SK-N-SH treated with all-trans-retinoic acid at 6 μM for 48 hours (cell line): ENCODE results near the gene ARHGAP18.

Experiments
- ATAC-seq: fragments of 200-7000 bp; cut with Tn5 transposase; 3 replicates; pipeline ENCODE4 v1.9.1; 2020; ENCODE audit warnings: mild to moderate bottlenecking, moderate library complexity
- ARNTL ChIP-seq: fragments of 450-650 bp; formaldehyde crosslinking; IDR thresholded peaks from 2 replicates; pipeline ENCODE4 v1.5.0; 2020; ENCODE audit warnings: low read depth, mild to moderate bottlenecking, moderate library complexity, borderline replicate concordance
- ESRRG ChIP-seq: fragments of 250-450 bp; sonication (Bioruptor Pico); IDR thresholded peaks from 2 replicates; pipeline ENCODE4 v1.6.1; 2021; ENCODE audit warnings: mild to moderate bottlenecking
- GLIS3 ChIP-seq: fragments of 250-450 bp; sonication (Bioruptor Pico); IDR thresholded peaks from 2 replicates; pipeline ENCODE4 v1.5.0; 2020; ENCODE audit warnings: mild to moderate bottlenecking, moderate library complexity
- ISL1 ChIP-seq: fragments of 250-450 bp; sonication (Bioruptor Pico); IDR thresholded peaks from 2 replicates; pipeline ENCODE4 v2.1.2; 2022; ENCODE audit warnings: mild to moderate bottlenecking, moderate library complexity
- PPARA ChIP-seq: fragments of 250-450 bp; sonication (Bioruptor Pico); IDR thresholded peaks from 2 replicates; pipeline ENCODE4 v1.5.0; 2020; ENCODE audit warnings: mild to moderate bottlenecking, borderline replicate concordance
- ZFP3 ChIP-seq: fragments of 250-450 bp; sonication (Bioruptor Pico); IDR thresholded peaks from 2 replicates; pipeline ENCODE4 v1.5.0; 2020; ENCODE audit warnings: mild to moderate bottlenecking, moderate library complexity
- ZFP30 ChIP-seq: fragments of 450-650 bp; formaldehyde crosslinking; IDR thresholded peaks from 2 replicates; pipeline ENCODE4 v1.5.0; 2022; ENCODE audit warnings: mild to moderate bottlenecking, moderate library complexity
- ZNF565 ChIP-seq: fragments of 450-650 bp; formaldehyde crosslinking; conservative IDR thresholded peaks from 2 replicates; pipeline ENCODE4 v1.5.0; 2020; ENCODE audit warnings: low read depth, mild to moderate bottlenecking, moderate library complexity
- ZNF70 ChIP-seq: fragments of 450-650 bp; formaldehyde crosslinking; IDR thresholded peaks from 2 replicates; pipeline ENCODE4 v1.5.0; 2020; ENCODE audit warnings: mild to moderate bottlenecking, moderate library complexity
- ZNF8 ChIP-seq: fragments of 450-650 bp; formaldehyde crosslinking; IDR thresholded peaks from 2 replicates; pipeline ENCODE4 v1.5.0; 2020; ENCODE audit warnings: mild to moderate bottlenecking, moderate library complexity
- TF ChIP-seq, protein P1 (sequence below): fragments of 250-450 bp; sonication (Bioruptor Pico); IDR thresholded peaks from 2 replicates; pipeline ENCODE4 v1.8.0; 2021; ENCODE audit warnings: low read depth, mild to moderate bottlenecking, moderate library complexity, borderline replicate concordance
- TF ChIP-seq, protein P2 (sequence below): fragments of 250-450 bp; sonication (Bioruptor Pico); IDR thresholded peaks from 2 replicates; pipeline ENCODE4 v1.5.1; 2021; ENCODE audit warnings: mild to moderate bottlenecking, moderate library complexity
- TF ChIP-seq, protein P3 (sequence below): fragments of 250-450 bp; sonication (Bioruptor Pico); IDR thresholded peaks from 2 replicates; pipeline ENCODE4 v1.5.0; 2020; ENCODE audit warnings: mild to moderate bottlenecking, moderate library complexity
- TF ChIP-seq, protein P4 (sequence below): fragments of 250-450 bp; sonication (Bioruptor Pico); IDR thresholded peaks from 2 replicates; pipeline ENCODE4 v1.8.0; 2020; ENCODE audit warnings: mild to moderate bottlenecking, moderate library complexity, borderline replicate concordance
- TF ChIP-seq, protein P5 (sequence below): fragments of 250-450 bp; sonication (Bioruptor Pico); IDR thresholded peaks from 2 replicates; pipeline ENCODE4 v1.5.1; 2020; ENCODE audit warnings: low read depth, mild to moderate bottlenecking, moderate library complexity

ARHGAP18 gene

DNA sequence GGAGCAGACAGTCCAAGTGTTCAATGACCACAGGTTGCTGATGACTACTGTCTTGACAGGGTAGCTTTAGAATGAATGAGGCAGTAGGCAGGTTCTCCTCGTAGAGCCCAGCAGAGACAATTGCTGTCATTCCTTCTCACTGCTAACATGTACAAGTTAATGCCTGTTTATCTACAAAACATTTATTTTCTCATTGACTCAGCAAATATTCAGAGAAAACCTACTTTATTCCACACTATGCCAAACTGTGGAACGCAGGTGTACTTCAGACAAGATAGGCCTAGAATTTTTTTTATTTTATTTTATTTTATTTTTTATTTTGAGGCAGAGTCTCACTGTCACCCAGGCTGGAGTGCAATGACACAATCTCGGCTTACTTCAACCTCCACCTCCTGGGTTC, 50.8 kb downstream of the ARHGAP18 start:
- TF ChIP-seq ZFP3 (CRISPR knock-in tag) (no peak), ESRRG (CRISPR knock-in tag) (no peak), ZNF70 (CRISPR knock-in tag) (no peak), ISL1 (CRISPR knock-in tag) (no peak), ZFP30 (CRISPR knock-in tag) (no peak), PPARA (CRISPR knock-in tag) (no peak), GLIS3 (CRISPR knock-in tag) (no peak), ZNF565 (CRISPR knock-in tag) (no peak)
- TF ChIP-seq, protein P1, sequence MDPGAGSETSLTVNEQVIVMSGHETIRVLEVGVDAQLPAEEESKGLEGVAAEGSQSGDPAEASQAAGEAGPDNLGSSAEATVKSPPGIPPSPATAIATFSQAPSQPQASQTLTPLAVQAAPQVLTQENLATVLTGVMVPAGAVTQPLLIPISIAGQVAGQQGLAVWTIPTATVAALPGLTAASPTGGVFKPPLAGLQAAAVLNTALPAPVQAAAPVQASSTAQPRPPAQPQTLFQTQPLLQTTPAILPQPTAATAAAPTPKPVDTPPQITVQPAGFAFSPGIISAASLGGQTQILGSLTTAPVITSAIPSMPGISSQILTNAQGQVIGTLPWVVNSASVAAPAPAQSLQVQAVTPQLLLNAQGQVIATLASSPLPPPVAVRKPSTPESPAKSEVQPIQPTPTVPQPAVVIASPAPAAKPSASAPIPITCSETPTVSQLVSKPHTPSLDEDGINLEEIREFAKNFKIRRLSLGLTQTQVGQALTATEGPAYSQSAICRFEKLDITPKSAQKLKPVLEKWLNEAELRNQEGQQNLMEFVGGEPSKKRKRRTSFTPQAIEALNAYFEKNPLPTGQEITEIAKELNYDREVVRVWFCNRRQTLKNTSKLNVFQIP (CRISPR knock-in tag): no peak
- TF ChIP-seq, protein P2, sequence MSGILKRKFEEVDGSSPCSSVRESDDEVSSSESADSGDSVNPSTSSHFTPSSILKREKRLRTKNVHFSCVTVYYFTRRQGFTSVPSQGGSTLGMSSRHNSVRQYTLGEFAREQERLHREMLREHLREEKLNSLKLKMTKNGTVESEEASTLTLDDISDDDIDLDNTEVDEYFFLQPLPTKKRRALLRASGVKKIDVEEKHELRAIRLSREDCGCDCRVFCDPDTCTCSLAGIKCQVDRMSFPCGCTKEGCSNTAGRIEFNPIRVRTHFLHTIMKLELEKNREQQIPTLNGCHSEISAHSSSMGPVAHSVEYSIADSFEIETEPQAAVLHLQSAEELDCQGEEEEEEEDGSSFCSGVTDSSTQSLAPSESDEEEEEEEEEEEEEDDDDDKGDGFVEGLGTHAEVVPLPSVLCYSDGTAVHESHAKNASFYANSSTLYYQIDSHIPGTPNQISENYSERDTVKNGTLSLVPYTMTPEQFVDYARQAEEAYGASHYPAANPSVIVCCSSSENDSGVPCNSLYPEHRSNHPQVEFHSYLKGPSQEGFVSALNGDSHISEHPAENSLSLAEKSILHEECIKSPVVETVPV (CRISPR knock-in tag): no peak
- TF ChIP-seq, protein P3, sequence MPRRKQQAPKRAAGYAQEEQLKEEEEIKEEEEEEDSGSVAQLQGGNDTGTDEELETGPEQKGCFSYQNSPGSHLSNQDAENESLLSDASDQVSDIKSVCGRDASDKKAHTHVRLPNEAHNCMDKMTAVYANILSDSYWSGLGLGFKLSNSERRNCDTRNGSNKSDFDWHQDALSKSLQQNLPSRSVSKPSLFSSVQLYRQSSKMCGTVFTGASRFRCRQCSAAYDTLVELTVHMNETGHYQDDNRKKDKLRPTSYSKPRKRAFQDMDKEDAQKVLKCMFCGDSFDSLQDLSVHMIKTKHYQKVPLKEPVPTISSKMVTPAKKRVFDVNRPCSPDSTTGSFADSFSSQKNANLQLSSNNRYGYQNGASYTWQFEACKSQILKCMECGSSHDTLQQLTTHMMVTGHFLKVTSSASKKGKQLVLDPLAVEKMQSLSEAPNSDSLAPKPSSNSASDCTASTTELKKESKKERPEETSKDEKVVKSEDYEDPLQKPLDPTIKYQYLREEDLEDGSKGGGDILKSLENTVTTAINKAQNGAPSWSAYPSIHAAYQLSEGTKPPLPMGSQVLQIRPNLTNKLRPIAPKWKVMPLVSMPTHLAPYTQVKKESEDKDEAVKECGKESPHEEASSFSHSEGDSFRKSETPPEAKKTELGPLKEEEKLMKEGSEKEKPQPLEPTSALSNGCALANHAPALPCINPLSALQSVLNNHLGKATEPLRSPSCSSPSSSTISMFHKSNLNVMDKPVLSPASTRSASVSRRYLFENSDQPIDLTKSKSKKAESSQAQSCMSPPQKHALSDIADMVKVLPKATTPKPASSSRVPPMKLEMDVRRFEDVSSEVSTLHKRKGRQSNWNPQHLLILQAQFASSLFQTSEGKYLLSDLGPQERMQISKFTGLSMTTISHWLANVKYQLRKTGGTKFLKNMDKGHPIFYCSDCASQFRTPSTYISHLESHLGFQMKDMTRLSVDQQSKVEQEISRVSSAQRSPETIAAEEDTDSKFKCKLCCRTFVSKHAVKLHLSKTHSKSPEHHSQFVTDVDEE (CRISPR knock-in tag): no peak
- no peak for ATAC-seq

DNA sequence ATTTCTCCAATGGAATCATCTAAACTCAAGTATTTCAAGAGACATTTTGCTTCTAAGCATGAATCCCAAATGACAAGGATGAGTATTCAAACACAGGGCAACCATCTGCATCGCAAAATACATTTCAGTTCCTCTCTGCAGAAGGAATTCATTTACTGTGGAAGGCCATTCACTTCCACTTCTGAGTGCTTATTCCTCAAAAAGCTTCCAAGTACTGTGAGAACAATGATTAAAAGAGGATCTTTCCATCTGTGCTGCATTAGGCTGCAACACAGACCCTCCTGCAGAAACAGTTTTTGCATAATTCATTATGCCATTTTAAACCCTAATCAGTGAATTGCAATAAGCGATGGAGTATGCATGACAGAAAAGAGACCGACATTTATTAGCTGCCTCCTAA, 52.5 kb downstream of the ARHGAP18 start:
- TF ChIP-seq, protein P3 (CRISPR knock-in tag): no peak
- TF ChIP-seq, protein P2 (CRISPR knock-in tag): no peak
- TF ChIP-seq ZNF8 (CRISPR knock-in tag) (no peak), GLIS3 (CRISPR knock-in tag) (no peak)
- TF ChIP-seq, all 23 proteins: peak for 0
- no peak for ATAC-seq

DNA sequence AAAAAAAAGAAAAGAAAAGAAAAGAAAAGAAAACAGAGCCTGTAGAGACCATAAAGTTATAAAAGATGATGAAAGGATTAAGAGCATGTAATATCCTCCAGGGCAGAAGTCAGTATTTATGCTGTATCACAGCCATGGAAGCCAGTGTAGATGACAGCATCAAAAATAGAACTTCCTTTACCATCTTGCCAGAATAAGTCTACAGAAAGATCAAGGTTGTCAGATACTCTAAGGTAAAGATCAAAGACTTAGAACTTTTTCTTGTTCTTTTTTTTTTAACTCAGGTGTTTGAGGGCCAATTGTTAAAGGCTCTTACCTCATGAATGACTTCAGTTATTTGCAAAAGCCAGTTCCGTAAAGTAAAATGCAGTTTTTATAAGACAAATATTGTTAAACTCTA, 54.6 kb downstream of the ARHGAP18 start:
- ATAC-seq: no peak

More for the DNA sequence above, 54.6 kb downstream of the ARHGAP18 start:
- TF ChIP-seq, protein P4, sequence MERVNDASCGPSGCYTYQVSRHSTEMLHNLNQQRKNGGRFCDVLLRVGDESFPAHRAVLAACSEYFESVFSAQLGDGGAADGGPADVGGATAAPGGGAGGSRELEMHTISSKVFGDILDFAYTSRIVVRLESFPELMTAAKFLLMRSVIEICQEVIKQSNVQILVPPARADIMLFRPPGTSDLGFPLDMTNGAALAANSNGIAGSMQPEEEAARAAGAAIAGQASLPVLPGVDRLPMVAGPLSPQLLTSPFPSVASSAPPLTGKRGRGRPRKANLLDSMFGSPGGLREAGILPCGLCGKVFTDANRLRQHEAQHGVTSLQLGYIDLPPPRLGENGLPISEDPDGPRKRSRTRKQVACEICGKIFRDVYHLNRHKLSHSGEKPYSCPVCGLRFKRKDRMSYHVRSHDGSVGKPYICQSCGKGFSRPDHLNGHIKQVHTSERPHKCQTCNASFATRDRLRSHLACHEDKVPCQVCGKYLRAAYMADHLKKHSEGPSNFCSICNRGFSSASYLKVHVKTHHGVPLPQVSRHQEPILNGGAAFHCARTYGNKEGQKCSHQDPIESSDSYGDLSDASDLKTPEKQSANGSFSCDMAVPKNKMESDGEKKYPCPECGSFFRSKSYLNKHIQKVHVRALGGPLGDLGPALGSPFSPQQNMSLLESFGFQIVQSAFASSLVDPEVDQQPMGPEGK: no peak
- TF ChIP-seq, protein P5, sequence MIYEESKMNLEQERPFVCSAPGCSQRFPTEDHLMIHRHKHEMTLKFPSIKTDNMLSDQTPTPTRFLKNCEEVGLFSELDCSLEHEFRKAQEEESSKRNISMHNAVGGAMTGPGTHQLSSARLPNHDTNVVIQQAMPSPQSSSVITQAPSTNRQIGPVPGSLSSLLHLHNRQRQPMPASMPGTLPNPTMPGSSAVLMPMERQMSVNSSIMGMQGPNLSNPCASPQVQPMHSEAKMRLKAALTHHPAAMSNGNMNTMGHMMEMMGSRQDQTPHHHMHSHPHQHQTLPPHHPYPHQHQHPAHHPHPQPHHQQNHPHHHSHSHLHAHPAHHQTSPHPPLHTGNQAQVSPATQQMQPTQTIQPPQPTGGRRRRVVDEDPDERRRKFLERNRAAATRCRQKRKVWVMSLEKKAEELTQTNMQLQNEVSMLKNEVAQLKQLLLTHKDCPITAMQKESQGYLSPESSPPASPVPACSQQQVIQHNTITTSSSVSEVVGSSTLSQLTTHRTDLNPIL (CRISPR knock-in tag): no peak
- no peak for TF ChIP-seq ZNF70 (CRISPR knock-in tag)
- TF ChIP-seq, protein P1 (CRISPR knock-in tag): no peak
- TF ChIP-seq ARNTL (CRISPR knock-in tag): no peak
- no peak for TF ChIP-seq ISL1 (CRISPR knock-in tag)
- no peak for TF ChIP-seq PPARA (CRISPR knock-in tag)
